GM12878 (cell line): Measurements from ENCODE around the gene EYS. TPM values are rescaled to one million over a fixed set of nuclear protein-coding genes. Genes with fewer than 3 reads are reported as not detected.
A peak's percentile ranks its signal among the peaks of the same experiment; 100 is the strongest.

Experiments used
- SIN3A ChIP-seq: IDR thresholded peaks from 2 replicates; pipeline ENCODE4 v1.6.1; 2012; ENCODE audit warnings: low read depth, low read length, improper control_type of control experiment
- SMC3 ChIP-seq: IDR thresholded peaks from 2 replicates; pipeline ENCODE4 v1.6.1; 2011; ENCODE audit warnings: low read length, improper control_type of control experiment, borderline replicate concordance
- polyA plus RNA-seq, 11 experiments: library from polyadenylated mRNA; depleted of rRNA in 4 of 11; unstranded in 6 of 11; stranded (reverse) in 5 of 11; fragments of >200 nt; fragmentation: Nextera tagmentation in 4 of 11; fragmentation: Illumina TruSeq in 1 of 11; extraction: Ambion mirVana in 4 of 11; extraction: Trizol in 1 of 11; gene quantifications; 1 replicate in 1 of 11; 2 replicates in 10 of 11; pipeline versions ENCODE4 v1.2.1 to v1.2.3, GENCODE V29; 2011 to 2016; ENCODE audit warnings: inconsistent platforms in 2 of 11, missing spikeins in 2 of 11, low read depth in 1 of 11
- total RNA-seq, 4 experiments: library from RNA; depleted of rRNA in 3 of 4; stranded (reverse); fragments of >200 nt in 3 of 4; fragmentation: Illumina TruSeq in 1 of 4; extraction: Trizol in 1 of 4; gene quantifications; 2 replicates each; pipeline versions ENCODE4 v1.2.1 to v1.2.3, GENCODE V29; 2013 to 2021
- TF ChIP-seq, protein P1 (sequence below): fragments of 150-350 bp; IDR thresholded peaks from 2 replicates; pipeline ENCODE4 v1.6.1; 2014; ENCODE audit warnings: mild to moderate bottlenecking, low read depth, low read length
- TF ChIP-seq, protein P2 (sequence below): IDR thresholded peaks from 2 replicates; pipeline ENCODE4 v1.6.1; 2011; ENCODE audit warnings: low read depth, low read length, improper control_type of control experiment, borderline replicate concordance
- TF ChIP-seq, protein P3 (sequence below), 3 experiments: IDR thresholded peaks in 2 of 3; conservative IDR thresholded peaks in 1 of 3; 2 replicates each; pipeline ENCODE4 v1.5.1; 2011; ENCODE audit warnings: low read depth in 3 of 3, low read length in 3 of 3, mild to moderate bottlenecking in 3 of 3, control low read depth in 2 of 3, moderate library complexity in 2 of 3, inconsistent platforms in 1 of 3, mixed read lengths in 1 of 3; ENCODE audit not compliant: control insufficient read depth in 2 of 3, insufficient read depth in 1 of 3; ENCODE audit errors: extremely low read depth in 1 of 3
- TF ChIP-seq, protein P4 (sequence below): IDR thresholded peaks from 2 replicates; pipeline ENCODE4 v1.6.1; 2012; ENCODE audit warnings: low read length, inconsistent platforms

EYS gene
- total and polyA plus RNA-seq, 10 of the 15 experiments (the other 5 are each of a cell fraction or from before 2014, with no cell fraction given) = under 0.01 to 0.14 (median 0.02) TPM; not detected in 1

DNA sequence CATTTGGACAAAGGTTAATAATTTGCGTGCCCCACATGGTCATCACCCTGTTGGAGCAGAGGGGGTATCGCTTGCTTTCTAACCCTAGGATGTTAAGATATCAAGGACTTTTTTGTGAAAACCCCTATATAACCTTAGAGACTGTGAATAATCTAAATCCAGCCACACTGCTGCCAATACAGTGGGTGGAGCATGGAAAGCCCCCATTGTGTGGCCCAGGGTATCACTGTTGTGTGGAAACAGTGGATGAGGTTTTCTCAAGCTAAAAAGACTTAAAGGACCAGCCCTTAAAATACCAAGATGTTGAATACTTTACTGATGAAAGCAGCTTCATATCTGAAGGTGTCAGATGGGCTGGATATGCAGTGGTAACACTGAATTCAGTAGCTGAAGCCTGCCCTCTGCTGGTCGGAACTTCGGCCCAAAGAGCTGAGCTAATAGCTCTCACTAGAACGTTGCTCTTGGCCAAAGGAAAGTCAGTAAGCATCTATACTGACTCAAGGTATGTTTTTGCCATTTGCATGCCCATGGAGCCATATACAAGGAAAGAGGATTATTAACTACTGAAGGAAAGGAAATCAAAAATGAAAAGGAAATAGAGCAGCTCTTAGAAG, 1376.2 kb downstream of the EYS start (continued):
- TF ChIP-seq, protein P1, sequence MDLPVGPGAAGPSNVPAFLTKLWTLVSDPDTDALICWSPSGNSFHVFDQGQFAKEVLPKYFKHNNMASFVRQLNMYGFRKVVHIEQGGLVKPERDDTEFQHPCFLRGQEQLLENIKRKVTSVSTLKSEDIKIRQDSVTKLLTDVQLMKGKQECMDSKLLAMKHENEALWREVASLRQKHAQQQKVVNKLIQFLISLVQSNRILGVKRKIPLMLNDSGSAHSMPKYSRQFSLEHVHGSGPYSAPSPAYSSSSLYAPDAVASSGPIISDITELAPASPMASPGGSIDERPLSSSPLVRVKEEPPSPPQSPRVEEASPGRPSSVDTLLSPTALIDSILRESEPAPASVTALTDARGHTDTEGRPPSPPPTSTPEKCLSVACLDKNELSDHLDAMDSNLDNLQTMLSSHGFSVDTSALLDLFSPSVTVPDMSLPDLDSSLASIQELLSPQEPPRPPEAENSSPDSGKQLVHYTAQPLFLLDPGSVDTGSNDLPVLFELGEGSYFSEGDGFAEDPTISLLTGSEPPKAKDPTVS = no peak
- TF ChIP-seq, protein P2, sequence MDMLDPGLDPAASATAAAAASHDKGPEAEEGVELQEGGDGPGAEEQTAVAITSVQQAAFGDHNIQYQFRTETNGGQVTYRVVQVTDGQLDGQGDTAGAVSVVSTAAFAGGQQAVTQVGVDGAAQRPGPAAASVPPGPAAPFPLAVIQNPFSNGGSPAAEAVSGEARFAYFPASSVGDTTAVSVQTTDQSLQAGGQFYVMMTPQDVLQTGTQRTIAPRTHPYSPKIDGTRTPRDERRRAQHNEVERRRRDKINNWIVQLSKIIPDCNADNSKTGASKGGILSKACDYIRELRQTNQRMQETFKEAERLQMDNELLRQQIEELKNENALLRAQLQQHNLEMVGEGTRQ = no peak
- TF ChIP-seq, protein P3, sequence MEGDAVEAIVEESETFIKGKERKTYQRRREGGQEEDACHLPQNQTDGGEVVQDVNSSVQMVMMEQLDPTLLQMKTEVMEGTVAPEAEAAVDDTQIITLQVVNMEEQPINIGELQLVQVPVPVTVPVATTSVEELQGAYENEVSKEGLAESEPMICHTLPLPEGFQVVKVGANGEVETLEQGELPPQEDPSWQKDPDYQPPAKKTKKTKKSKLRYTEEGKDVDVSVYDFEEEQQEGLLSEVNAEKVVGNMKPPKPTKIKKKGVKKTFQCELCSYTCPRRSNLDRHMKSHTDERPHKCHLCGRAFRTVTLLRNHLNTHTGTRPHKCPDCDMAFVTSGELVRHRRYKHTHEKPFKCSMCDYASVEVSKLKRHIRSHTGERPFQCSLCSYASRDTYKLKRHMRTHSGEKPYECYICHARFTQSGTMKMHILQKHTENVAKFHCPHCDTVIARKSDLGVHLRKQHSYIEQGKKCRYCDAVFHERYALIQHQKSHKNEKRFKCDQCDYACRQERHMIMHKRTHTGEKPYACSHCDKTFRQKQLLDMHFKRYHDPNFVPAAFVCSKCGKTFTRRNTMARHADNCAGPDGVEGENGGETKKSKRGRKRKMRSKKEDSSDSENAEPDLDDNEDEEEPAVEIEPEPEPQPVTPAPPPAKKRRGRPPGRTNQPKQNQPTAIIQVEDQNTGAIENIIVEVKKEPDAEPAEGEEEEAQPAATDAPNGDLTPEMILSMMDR (IDR thresholded peaks at IDR 0.05 in 2 of 3, conservative IDR thresholded peaks at IDR 0.05 in 1 of 3; ENCODE audit: control insufficient read depth in 2 of 3, extremely low read depth in 1 of 3, insufficient read depth in 1 of 3, low read depth in 3 of 3, low read length in 3 of 3) = peak; percentile 68 to 79 (median 71)
- TF ChIP-seq SIN3A = no peak
- TF ChIP-seq, protein P4, sequence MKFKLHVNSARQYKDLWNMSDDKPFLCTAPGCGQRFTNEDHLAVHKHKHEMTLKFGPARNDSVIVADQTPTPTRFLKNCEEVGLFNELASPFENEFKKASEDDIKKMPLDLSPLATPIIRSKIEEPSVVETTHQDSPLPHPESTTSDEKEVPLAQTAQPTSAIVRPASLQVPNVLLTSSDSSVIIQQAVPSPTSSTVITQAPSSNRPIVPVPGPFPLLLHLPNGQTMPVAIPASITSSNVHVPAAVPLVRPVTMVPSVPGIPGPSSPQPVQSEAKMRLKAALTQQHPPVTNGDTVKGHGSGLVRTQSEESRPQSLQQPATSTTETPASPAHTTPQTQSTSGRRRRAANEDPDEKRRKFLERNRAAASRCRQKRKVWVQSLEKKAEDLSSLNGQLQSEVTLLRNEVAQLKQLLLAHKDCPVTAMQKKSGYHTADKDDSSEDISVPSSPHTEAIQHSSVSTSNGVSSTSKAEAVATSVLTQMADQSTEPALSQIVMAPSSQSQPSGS = no peak
- TF ChIP-seq SMC3 = peak; percentile 89
